ENCODE measurements around the gene CRIP1. TPM values are rescaled to one million over a fixed set of nuclear protein-coding genes. Genes with fewer than 3 reads are reported as not detected.

The CRIP1 gene
- total RNA-seq, 4 donors from 2014 or later, result 26.4 to 77.8 (median 33.5) TPM

DNA sequence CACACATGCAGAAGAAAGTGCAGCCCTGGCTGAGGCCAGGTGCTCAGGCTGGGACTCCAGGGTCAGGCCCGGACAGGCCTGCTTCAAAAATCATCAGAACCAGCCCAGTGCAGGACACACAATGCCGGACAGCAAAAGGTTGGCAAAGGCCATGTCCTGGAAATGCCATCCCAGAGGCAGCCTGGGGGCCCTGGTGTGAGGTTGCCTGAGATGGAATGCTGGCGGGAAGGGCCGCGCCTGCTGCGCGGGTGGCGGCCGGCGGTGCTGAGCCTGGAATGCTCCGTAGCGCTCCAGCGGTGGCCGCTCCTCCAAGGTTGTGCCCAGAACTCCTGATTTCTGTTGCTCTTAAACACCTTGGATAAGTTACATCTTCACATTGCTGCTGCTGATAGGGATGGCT, 33.7 kb upstream of the CRIP1 start:
- TF ChIP-seq EP300 (IDR thresholded peaks at IDR 0.05) (no peak), CTCF (IDR thresholded peaks at IDR 0.05) (no peak), POLR2A (IDR thresholded peaks at IDR 0.05) (no peak)
- no peaks in the 10 kb centered on the region for H3K9me3 ChIP-seq
- peaks cover 0 to 15% (median 5%) of the 10 kb centered on the region in 4 donors for H3K4me1 ChIP-seq
- no peak for DNase-seq (ENCODE audit: low spot score in 2 of 2)
- 85 to 86% methylated on average over 13 to 14 of the region's 14 CpGs for WGBS, 2 donors
- no peak overlapping the region for H3K27ac ChIP-seq
- peaks cover 0 to 87% (median 0%) of the 10 kb centered on the region in 3 donors for H3K36me3 ChIP-seq
- no peaks in the 10 kb centered on the region for H3K27me3 ChIP-seq
- no peak overlapping the region for H3K4me3 ChIP-seq

DNA sequence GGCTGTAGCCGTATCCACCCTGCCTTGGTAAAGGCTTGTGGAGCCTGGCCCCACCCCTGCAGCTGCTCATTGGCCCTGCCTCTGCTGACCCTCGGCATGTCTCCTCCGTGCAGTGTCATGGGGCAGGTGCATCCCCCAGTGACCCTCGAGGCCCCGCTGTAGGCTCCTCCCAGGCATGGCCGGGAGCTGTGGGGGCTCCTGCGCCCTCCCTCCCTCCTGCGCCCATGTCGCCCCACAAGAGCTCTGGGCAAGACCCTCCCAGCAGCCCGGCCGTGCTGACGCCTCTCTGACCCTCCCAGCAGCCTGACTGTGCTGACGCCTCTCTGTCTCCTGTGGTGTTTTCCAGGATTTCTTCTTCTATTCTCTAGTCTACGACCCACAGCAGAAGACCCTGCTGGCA, 32.8 kb upstream of the CRIP1 start:
- no peak for DNase-seq (ENCODE audit: low spot score in 2 of 2)
- WGBS, 2 donors, result 85 to 87% methylated on average over 14 of the region's 14 CpGs
- peaks cover 0 to 96% (median 0%) of the 10 kb centered on the region in 3 donors for H3K36me3 ChIP-seq
- no peak overlapping the region for H3K27ac ChIP-seq
- no peak overlapping the region for H3K4me3 ChIP-seq
- no peaks in the 10 kb centered on the region for H3K9me3 ChIP-seq
- no peak for TF ChIP-seq EP300 (IDR thresholded peaks at IDR 0.05)
- no peak for TF ChIP-seq POLR2A (IDR thresholded peaks at IDR 0.05)
- no peak for TF ChIP-seq CTCF (IDR thresholded peaks at IDR 0.05)
- H3K27me3 ChIP-seq, result no peaks in the 10 kb centered on the region
- peaks cover 0 to 6% (median 3%) of the 10 kb centered on the region in 4 donors for H3K4me1 ChIP-seq

DNA sequence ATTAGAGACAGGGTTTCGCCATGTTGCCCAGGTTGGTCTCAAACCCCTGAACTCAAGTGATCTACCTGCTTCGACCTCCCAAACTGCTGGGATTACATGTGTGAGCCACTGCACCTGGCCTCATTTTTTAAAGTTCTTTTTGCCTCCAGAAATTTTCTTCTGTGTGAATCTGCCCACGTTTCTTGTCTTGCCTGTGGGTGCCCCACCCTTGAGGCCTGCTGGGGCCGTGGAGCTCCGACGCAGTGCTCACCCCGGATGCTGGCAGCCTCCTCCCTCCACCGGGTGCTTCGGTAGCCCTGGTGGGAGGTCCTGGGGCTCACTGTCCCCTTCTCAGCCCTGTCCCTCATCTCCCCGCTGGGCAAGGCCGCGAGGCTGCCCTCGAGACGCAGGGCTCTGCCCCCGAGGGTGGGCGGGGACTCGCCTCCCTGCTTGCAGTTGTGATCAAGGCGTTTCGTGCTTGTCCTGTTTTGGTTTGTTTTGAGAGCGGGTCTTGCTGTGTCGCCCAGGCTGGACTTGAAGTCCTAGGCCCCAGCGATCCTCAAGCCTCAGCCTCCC, 31.5 kb upstream of the CRIP1 start:
- H3K4me3 ChIP-seq, result no peak overlapping the region
- no peak for TF ChIP-seq POLR2A (IDR thresholded peaks at IDR 0.05)
- no peak for TF ChIP-seq CTCF (IDR thresholded peaks at IDR 0.05)
- no peak for TF ChIP-seq EP300 (IDR thresholded peaks at IDR 0.05)
- WGBS, 2 donors, result 80 to 88% methylated on average over 15 to 22 of the region's 22 CpGs
- no peaks in the 10 kb centered on the region for H3K9me3 ChIP-seq
- H3K27ac ChIP-seq, result no peak overlapping the region
- H3K4me1 ChIP-seq, result no peaks in the 10 kb centered on the region
- H3K36me3 ChIP-seq, result peaks cover 0 to 88% (median 0%) of the 10 kb centered on the region in 3 donors
- no peak for DNase-seq (ENCODE audit: low spot score in 2 of 2)
- H3K27me3 ChIP-seq, result no peaks in the 10 kb centered on the region

DNA sequence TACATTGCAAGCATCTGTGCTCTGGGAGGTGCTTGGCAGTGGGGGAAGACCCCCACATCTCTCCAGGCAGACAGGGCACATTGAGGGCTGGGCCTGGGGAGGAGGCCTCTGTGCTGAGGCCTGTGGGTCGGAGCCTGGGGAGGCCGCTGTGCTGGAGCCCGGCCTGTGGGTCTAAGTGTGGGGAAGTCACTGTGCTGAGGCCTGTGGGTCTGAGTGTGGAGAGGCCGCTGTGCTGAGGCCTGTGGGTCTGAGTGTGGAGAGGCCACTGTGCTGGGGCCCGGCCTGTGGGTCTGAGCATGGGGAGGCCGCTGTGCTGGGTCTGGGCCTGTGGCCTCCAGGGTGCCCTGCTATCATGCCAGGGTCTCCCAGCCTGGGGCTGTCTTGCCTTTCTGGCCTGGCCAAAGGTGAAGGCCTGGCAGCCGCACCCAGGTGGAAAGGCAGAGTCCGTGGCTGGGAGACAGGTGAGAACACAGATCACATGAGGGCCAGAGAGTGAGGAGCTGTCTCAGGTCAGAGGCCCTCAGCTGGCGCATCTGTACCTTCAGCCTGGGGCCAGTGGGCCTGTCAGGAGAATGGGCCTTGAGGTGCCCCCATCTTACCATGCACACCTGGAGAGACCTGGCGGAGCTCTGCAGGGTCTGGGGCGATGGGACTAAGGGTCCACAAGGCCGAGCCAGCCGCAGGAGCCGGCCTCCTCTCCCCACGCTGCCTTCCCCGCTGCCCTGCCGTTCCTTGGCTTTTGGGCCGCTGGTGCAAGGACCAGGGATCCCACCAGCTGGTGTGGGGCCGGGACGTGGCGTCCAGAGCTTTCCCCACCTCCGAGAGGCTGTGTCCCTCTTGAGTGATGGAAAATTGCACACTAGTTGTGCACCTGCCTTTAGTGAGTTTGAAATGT, 30.7 kb upstream of the CRIP1 start:
- TF ChIP-seq EP300 (IDR thresholded peaks at IDR 0.05), result no peak
- no peak for TF ChIP-seq POLR2A (IDR thresholded peaks at IDR 0.05)
- no peak for TF ChIP-seq CTCF (IDR thresholded peaks at IDR 0.05)
- Histone ChIP-seq H3K9me3 (no peaks in the 10 kb centered on the region), H3K27ac (no peak overlapping the region), H3K27me3 (no peaks in the 10 kb centered on the region), H3K4me3 (no peak overlapping the region), H3K36me3 (peaks cover 0 to 88% (median 5%) of the 10 kb centered on the region in 3 donors), H3K4me1 (no peaks in the 10 kb centered on the region)
- no peak for DNase-seq (ENCODE audit: low spot score in 2 of 2)
- WGBS, 2 donors, result 87 to 88% methylated on average over 19 to 22 of the region's 22 CpGs

All from tibial nerve (tissue), 4 donors.